NB4 (cell line): ENCODE results near the gene BCL3.

ENCODE experiments used
- MAX ChIP-seq: IDR thresholded peaks from 2 replicates; pipeline ENCODE4 v1.6.1; 2011; ENCODE audit warnings: low read depth, low read length
- POLR2A ChIP-seq: IDR thresholded peaks from 2 replicates; pipeline ENCODE4 v1.6.1; 2011; ENCODE audit warnings: mild to moderate bottlenecking; ENCODE audit not compliant: insufficient read length; ENCODE audit errors: extremely low read depth
- TF ChIP-seq, protein P1 (sequence below): IDR thresholded peaks from one replicate; pipeline ENCODE4 v1.5.1; 2012; ENCODE audit warnings: low read depth, low read length

GRCh38 chr19:44723952-44724319, 24.6 kb upstream of the BCL3 start:
- TF ChIP-seq, protein P1, sequence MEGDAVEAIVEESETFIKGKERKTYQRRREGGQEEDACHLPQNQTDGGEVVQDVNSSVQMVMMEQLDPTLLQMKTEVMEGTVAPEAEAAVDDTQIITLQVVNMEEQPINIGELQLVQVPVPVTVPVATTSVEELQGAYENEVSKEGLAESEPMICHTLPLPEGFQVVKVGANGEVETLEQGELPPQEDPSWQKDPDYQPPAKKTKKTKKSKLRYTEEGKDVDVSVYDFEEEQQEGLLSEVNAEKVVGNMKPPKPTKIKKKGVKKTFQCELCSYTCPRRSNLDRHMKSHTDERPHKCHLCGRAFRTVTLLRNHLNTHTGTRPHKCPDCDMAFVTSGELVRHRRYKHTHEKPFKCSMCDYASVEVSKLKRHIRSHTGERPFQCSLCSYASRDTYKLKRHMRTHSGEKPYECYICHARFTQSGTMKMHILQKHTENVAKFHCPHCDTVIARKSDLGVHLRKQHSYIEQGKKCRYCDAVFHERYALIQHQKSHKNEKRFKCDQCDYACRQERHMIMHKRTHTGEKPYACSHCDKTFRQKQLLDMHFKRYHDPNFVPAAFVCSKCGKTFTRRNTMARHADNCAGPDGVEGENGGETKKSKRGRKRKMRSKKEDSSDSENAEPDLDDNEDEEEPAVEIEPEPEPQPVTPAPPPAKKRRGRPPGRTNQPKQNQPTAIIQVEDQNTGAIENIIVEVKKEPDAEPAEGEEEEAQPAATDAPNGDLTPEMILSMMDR = peak; percentile 68
- TF ChIP-seq POLR2A = no peak
- peak; percentile 14; the same call in 1 of the 2 replicates for TF ChIP-seq MAX
